ENCODE measurements around the gene GRID1. TPM values are rescaled to one million over a fixed set of nuclear protein-coding genes. Genes with fewer than 3 reads are reported as not detected.

GRID1 gene
- total RNA-seq, 1 experiment from 2014 or later, result 5.6 TPM

DNA sequence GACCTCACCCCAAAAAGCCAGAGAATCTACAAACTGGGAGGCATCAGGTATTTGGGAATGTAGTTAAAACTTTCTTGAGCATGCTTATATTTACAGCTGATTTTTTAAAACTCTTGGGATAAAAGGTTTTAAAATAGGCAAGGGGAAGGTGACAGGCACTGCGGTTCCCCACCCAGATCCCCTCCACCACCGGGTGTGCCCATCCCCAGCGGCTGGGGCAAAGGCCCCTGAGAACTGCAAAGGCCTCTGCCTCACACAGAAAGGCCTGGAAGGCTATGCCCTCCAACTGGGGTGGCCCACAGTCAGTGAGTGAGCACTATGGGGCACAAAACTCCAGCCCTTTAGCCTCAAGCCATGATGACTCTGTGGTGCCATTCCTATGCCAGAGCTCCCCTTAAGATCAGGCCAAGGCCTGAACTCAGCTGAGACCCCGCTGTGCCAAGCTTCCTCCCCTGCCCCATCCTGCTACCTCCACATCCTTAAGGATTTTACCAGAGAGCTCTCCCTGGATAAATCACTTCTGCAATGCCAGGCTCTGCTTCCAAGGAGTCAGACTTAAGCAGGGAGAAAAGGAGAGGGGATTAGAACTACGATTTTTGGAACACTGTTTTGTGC lies 299.1 kb downstream of the GRID1 start:
- CTCF ChIA-PET, result no interaction called here
- no peaks in the 10 kb centered on the region for H3K79me2 ChIP-seq (ENCODE audit: insufficient read depth, low read length)
- no peaks in the 10 kb centered on the region for H3K36me3 ChIP-seq (ENCODE audit: control insufficient read depth in 1 of 2, insufficient read depth in 2 of 2, low read length in 2 of 2)
- no peak overlapping the region for H3K4me2 ChIP-seq (ENCODE audit: low read length)
- BruUV-seq (replicated peaks), result no TSS peak
- no peaks in the 10 kb centered on the region for H3K9me2 ChIP-seq (ENCODE audit: insufficient read depth)
- RAD21 ChIA-PET (ENCODE audit: low non-redundant PET in 1 of 2, low total read pairs in 2 of 2, uncharacterized antibody in 2 of 2, unreplicated experiment in 2 of 2), result no interaction called here
- TF ChIP-seq, protein P1, sequence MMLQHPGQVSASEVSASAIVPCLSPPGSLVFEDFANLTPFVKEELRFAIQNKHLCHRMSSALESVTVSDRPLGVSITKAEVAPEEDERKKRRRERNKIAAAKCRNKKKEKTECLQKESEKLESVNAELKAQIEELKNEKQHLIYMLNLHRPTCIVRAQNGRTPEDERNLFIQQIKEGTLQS (IDR thresholded peaks at IDR 0.05), result no peak
- TF ChIP-seq ELF1 (IDR thresholded peaks at IDR 0.05; ENCODE audit: borderline replicate concordance, low read depth) (no peak), POLR2AphosphoS5 (IDR thresholded peaks at IDR 0.05; ENCODE audit: low read depth, low read length) (no peak), CTCF (IDR thresholded peaks at IDR 0.05 in 2 of 3, conservative IDR thresholded peaks at IDR 0.05 in 1 of 3; ENCODE audit: borderline replicate concordance in 1 of 3, insufficient read depth in 1 of 3, low read depth in 2 of 3, low read length in 2 of 3) (no peak), YY1 (IDR thresholded peaks at IDR 0.05; ENCODE audit: extremely low read depth, insufficient replicate concordance, low read depth, low read length) (no peak), RAD21 (IDR thresholded peaks at IDR 0.05; ENCODE audit: low read depth) (no peak), CEBPB (IDR thresholded peaks at IDR 0.05; ENCODE audit: low read depth) (no peak)
- H3K9ac ChIP-seq (ENCODE audit: low read length), result no peak overlapping the region
- H3K9me3 ChIP-seq (ENCODE audit: control insufficient read depth in 1 of 2, insufficient read depth in 1 of 2, low read depth in 1 of 2, low read length in 2 of 2), result no peaks in the 10 kb centered on the region
- H2AFZ ChIP-seq (ENCODE audit: low read depth, low read length, poor library complexity, severe bottlenecking), result no peak overlapping the region
- no peaks in the 10 kb centered on the region; a peak in 1 of 4 replicates for H3K4me1 ChIP-seq (ENCODE audit: control insufficient read depth in 1 of 2, insufficient read depth in 2 of 2, low read length in 2 of 2)
- POLR2A ChIA-PET, result no interaction called here
- H3K4me3 ChIP-seq (replicated peaks in 1 of 2; ENCODE audit: low read depth in 1 of 2, low read length in 2 of 2), result no peak overlapping the region
- no peaks in the 10 kb centered on the region for H4K20me1 ChIP-seq (ENCODE audit: insufficient read depth)
- intact Hi-C loops (cut with micrococcal nuclease), result no loop called here
- H3K27ac ChIP-seq (ENCODE audit: low read depth, low read length), result no peak overlapping the region
- H3K27me3 ChIP-seq (ENCODE audit: insufficient read depth, low read length), result no peaks in the 10 kb centered on the region; the same call in 1 of the 2 replicates
- ATAC-seq, result no peak
- no peak for DNase-seq (ENCODE audit: low read depth, low spot score)

All from HCT116 (cell line).